Midbrain (tissue), 1 donor: ENCODE results near the gene CDC7.

ENCODE experiments used
- DNase-seq: peaks from one replicate; lab custom pipeline; 2025; lab: John Stamatoyannopoulos, UW

CDC7 gene

GRCh38 chr1:91549041-91549735 is 48.5 kb downstream of the CDC7 start:
- no peak for DNase-seq

- no peak for DNase-seq
Measured at GRCh38 chr1:91550961-91551360, 50.3 kb downstream of the CDC7 start.

- DNase-seq = no peak
Measured at GRCh38 chr1:91552091-91552490, 51.4 kb downstream of the CDC7 start.

- DNase-seq = no peak
Measured at GRCh38 chr1:91552596-91552995, 51.9 kb downstream of the CDC7 start.

- peak; percentile 25 for DNase-seq
Measured at GRCh38 chr1:91553177-91553591, 52.5 kb downstream of the CDC7 start.

GRCh38 chr1:91555074-91555730 is 54.6 kb downstream of the CDC7 start:
- DNase-seq = no peak

GRCh38 chr1:91555821-91556531 is 55.3 kb downstream of the CDC7 start:
- no peak for DNase-seq

- no peak for DNase-seq
Measured at GRCh38 chr1:91556556-91556955, 55.9 kb downstream of the CDC7 start.

- DNase-seq = no peak
Measured at GRCh38 chr1:91557039-91557690, 56.5 kb downstream of the CDC7 start.

- no peak for DNase-seq
Measured at GRCh38 chr1:91557826-91558225, 57.2 kb downstream of the CDC7 start.

GRCh38 chr1:91559046-91559750 is 58.5 kb downstream of the CDC7 start:
- DNase-seq = no peak

- DNase-seq = no peak
Measured at GRCh38 chr1:91559838-91560565, 59.4 kb downstream of the CDC7 start.

GRCh38 chr1:91564888-91565701 is 64.4 kb downstream of the CDC7 start:
- peak; percentile 2 for DNase-seq

- DNase-seq = no peak
Measured at GRCh38 chr1:91567583-91567982, 66.9 kb downstream of the CDC7 start.

GRCh38 chr1:91568261-91568660 is 67.6 kb downstream of the CDC7 start:
- DNase-seq = no peak

- no peak for DNase-seq
Measured at GRCh38 chr1:91569411-91570119, 68.9 kb downstream of the CDC7 start.

- DNase-seq = no peak
Measured at GRCh38 chr1:91570120-91570448, 69.4 kb downstream of the CDC7 start.

- DNase-seq = no peak
Measured at GRCh38 chr1:91572044-91572443, 71.4 kb downstream of the CDC7 start.
